ENCODE measurements around the gene KDM4C.

DNA sequence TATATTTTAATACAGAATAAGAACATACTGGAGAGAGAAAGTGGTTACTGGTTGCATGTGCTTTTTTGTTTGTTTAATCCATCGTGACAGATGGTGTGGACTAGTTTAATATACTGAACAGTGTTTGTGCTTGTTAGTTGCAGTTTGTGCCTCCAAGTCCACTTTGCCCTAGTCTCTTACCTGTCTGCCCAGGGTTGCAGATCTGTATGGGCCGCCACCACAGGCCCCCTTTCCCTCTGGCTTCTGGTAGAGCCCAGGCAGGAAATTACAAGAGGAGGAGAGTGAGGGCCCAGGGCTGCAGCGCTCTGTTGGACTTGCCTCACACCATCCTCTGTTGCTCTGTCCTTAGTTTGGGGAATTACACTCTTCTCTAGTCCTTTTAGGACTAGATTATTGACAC lies 166.4 kb downstream of the KDM4C start:
- TF ChIP-seq EZH2 (IDR thresholded peaks at IDR 0.05; ENCODE audit: low read length), result no peak
- TF ChIP-seq, protein P1, sequence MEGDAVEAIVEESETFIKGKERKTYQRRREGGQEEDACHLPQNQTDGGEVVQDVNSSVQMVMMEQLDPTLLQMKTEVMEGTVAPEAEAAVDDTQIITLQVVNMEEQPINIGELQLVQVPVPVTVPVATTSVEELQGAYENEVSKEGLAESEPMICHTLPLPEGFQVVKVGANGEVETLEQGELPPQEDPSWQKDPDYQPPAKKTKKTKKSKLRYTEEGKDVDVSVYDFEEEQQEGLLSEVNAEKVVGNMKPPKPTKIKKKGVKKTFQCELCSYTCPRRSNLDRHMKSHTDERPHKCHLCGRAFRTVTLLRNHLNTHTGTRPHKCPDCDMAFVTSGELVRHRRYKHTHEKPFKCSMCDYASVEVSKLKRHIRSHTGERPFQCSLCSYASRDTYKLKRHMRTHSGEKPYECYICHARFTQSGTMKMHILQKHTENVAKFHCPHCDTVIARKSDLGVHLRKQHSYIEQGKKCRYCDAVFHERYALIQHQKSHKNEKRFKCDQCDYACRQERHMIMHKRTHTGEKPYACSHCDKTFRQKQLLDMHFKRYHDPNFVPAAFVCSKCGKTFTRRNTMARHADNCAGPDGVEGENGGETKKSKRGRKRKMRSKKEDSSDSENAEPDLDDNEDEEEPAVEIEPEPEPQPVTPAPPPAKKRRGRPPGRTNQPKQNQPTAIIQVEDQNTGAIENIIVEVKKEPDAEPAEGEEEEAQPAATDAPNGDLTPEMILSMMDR (optimal IDR thresholded peaks at IDR 0.05 in 1 of 3, IDR thresholded peaks at IDR 0.05 in 1 of 3, conservative IDR thresholded peaks at IDR 0.05 in 1 of 3; ENCODE audit: extremely low read depth in 1 of 3, insufficient read depth in 2 of 3, low read length in 3 of 3), result no peak
